Activated naive CD4-positive, alpha-beta T cell treated with anti-CD3 and anti-CD28 coated beads, Interleukin-2, amount 50 U/mL, for 72 hours (primary cell): ENCODE measurements around the gene CDC42EP3. TPM values are rescaled to one million over a fixed set of nuclear protein-coding genes. Genes with fewer than 3 reads are reported as not detected.

Experiments used
- ATAC-seq, 2 donors: fragments of 150-1000 bp; cut with Tn5 transposase; 2 replicates each; pipeline ENCODE4 v1.10.0; 2021; ENCODE audit warnings: mild to moderate bottlenecking in 2 of 2, moderate library complexity in 2 of 2
- DNase-seq, 2 donors: peaks; one replicate each; pipeline ENCODE4 v3.0.0; 2021 to 2022; ENCODE audit warnings: low spot score in 2 of 2
- H3K27ac Mint-ChIP-seq, 2 donors: one replicate each; pipeline ENCODE4 v1.8.0; 2022; ENCODE audit warnings: mild to moderate bottlenecking in 2 of 2, mixed read lengths in 2 of 2
- H3K36me3 Mint-ChIP-seq, 2 donors: one replicate each; pipeline ENCODE4 v1.8.0; 2022; ENCODE audit warnings: mixed read lengths in 2 of 2
- H3K9me3 Mint-ChIP-seq, 2 donors: one replicate each; pipeline ENCODE4 v1.8.0; 2022; ENCODE audit warnings: mixed read lengths in 2 of 2
- total RNA-seq, 2 donors: library from RNA; stranded (reverse); gene quantifications; one replicate each; pipeline ENCODE4 v1.2.3, GENCODE V29; 2022

CDC42EP3 gene
- total RNA-seq, 2 donors from 2014 or later = 11.1 to 12.5 TPM

- peak overlapping the region in 1 of 2 donors; percentile 61 for H3K27ac Mint-ChIP-seq
- DNase-seq (no peak), ATAC-seq (peak in 1 of 2 donors; percentile 29)
- peaks cover 0 to 11% of the 10 kb centered on the region in 2 donors for H3K9me3 Mint-ChIP-seq
- H3K36me3 Mint-ChIP-seq = peaks cover 14 to 25% of the 10 kb centered on the region in 2 donors
Observed at GRCh38 chr2:37652199-37652640, 19.2 kb downstream of the CDC42EP3 start.

GRCh38 chr2:37650548-37651093 is 20.8 kb downstream of the CDC42EP3 start:
- H3K36me3 Mint-ChIP-seq = peaks cover 20 to 37% of the 10 kb centered on the region in 2 donors
- H3K9me3 Mint-ChIP-seq = peaks cover 0 to 12% of the 10 kb centered on the region in 2 donors
- ATAC-seq = no peak
- no peak for DNase-seq
- H3K27ac Mint-ChIP-seq = peak overlapping the region in 1 of 2 donors; percentile 23

DNA sequence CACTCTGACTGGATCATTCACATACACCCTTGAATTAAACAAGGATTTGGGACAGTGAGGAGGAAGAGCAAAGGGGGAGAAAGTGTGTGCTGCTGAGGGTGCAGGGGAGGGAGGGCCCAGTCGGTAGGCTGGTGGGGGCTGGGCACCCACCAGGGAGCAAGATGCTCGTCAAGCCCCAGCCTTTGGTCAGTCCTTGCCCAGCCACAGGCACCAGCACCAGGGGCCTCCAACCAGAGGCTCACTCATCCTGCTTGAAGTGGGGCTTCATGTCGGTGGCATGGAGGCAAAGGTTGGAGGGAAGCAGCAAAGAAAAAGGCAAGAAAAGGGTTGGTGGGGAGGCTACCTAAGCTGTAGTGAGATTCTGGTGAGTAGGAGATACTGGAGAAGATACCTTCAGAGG is 21.9 kb downstream of the CDC42EP3 start:
- ATAC-seq (no peak), DNase-seq (no peak)
- Mint-ChIP-seq H3K9me3 (peaks cover 0 to 12% of the 10 kb centered on the region in 2 donors), H3K36me3 (peaks cover 21 to 46% of the 10 kb centered on the region in 2 donors), H3K27ac (no peak overlapping the region)

GRCh38 chr2:37648331-37649011 is 23.0 kb downstream of the CDC42EP3 start:
- peaks cover 32 to 56% of the 10 kb centered on the region in 2 donors for H3K36me3 Mint-ChIP-seq
- peaks cover 2 to 14% of the 10 kb centered on the region in 2 donors for H3K9me3 Mint-ChIP-seq
- no peak for DNase-seq
- peak; percentile 71 to 85 for ATAC-seq
- H3K27ac Mint-ChIP-seq = peak overlapping the region; percentile 19 to 20

DNA sequence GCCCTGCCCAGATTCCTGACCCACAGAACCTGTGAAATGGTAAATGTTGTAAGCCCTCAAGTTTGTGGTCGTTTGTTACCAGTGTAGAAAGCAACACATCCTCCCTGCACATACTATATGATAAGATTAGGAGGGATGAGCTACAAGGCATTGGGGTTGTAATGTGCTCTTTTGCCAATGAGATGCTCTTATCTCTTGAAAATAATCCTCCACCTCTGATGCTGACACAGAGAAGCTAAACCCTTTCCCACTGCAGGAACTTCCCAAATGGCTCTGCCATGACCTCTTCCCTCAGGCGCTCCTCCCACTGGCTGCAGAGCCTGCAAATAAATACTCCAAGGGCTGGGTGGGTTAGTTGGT is 23.5 kb downstream of the CDC42EP3 start:
- Mint-ChIP-seq H3K36me3 (peaks cover 34 to 61% of the 10 kb centered on the region in 2 donors), H3K27ac (peak overlapping the region in 1 of 2 donors; percentile 31), H3K9me3 (peaks cover 3 to 17% of the 10 kb centered on the region in 2 donors)
- ATAC-seq (no peak), DNase-seq (no peak)

GRCh38 chr2:37645836-37646235 is 25.6 kb downstream of the CDC42EP3 start:
- Mint-ChIP-seq H3K27ac (peak overlapping the region in 1 of 2 donors; percentile 53), H3K36me3 (peaks cover 48 to 76% of the 10 kb centered on the region in 2 donors), H3K9me3 (peaks cover 3 to 17% of the 10 kb centered on the region in 2 donors)
- ATAC-seq (no peak), DNase-seq (no peak)

GRCh38 chr2:37645362-37645761 is 26.1 kb downstream of the CDC42EP3 start:
- DNase-seq = no peak
- ATAC-seq = peak in 1 of 2 donors; percentile 44

GRCh38 chr2:37644191-37644590 is 27.3 kb downstream of the CDC42EP3 start:
- H3K27ac Mint-ChIP-seq = no peak overlapping the region
- ATAC-seq (no peak), DNase-seq (no peak)
- peaks cover 3 to 17% of the 10 kb centered on the region in 2 donors for H3K9me3 Mint-ChIP-seq
- peaks cover 48 to 78% of the 10 kb centered on the region in 2 donors for H3K36me3 Mint-ChIP-seq

More at GRCh38 chr2:37645362-37645761, 26.1 kb downstream of the CDC42EP3 start:
- Mint-ChIP-seq H3K36me3 (peaks cover 48 to 78% of the 10 kb centered on the region in 2 donors), H3K27ac (peak overlapping the region in 1 of 2 donors; percentile 53), H3K9me3 (peaks cover 3 to 17% of the 10 kb centered on the region in 2 donors)

GRCh38 chr2:37643730-37644078 is 27.7 kb downstream of the CDC42EP3 start:
- peaks cover 3 to 17% of the 10 kb centered on the region in 2 donors for H3K9me3 Mint-ChIP-seq
- H3K36me3 Mint-ChIP-seq = peaks cover 47 to 74% of the 10 kb centered on the region in 2 donors
- no peak for ATAC-seq
- no peak overlapping the region for H3K27ac Mint-ChIP-seq
- no peak for DNase-seq

GRCh38 chr2:37642907-37643729 is 28.3 kb downstream of the CDC42EP3 start:
- peaks cover 3 to 14% of the 10 kb centered on the region in 2 donors for H3K9me3 Mint-ChIP-seq
- DNase-seq (no peak), ATAC-seq (no peak)
- H3K27ac Mint-ChIP-seq = peak overlapping the region in 1 of 2 donors; percentile 28
- H3K36me3 Mint-ChIP-seq = peaks cover 41 to 68% of the 10 kb centered on the region in 2 donors

DNA sequence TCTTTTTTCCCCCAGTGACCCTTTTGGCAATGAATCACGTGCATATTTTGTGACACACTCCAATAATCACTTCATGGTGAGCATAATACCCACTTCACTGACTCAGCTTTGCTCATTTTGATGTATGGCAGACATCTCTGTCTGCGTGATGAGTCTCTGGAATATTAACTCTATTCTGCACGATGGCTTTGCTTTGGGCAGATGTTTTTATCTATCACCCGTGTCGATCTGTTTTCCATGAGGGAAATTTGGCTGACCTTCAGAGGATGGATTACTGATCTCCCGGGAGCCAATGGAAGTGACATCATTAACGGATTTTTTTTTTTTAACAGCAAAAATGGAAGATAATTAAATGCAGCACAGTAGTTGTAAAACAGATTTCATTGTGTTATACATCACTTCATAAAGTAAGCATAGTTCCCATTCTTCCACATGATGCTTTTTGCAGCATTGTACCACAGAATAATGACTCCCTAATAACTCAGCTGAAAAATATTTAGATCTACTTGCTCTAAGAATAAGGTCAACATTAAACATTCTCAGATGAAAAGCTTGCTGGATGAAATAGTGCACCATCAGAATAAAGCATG is 29.8 kb downstream of the CDC42EP3 start:
- peaks cover 39 to 54% of the 10 kb centered on the region in 2 donors for H3K36me3 Mint-ChIP-seq
- H3K9me3 Mint-ChIP-seq = peaks cover 3 to 5% of the 10 kb centered on the region in 2 donors
- no peak for ATAC-seq

GRCh38 chr2:37639631-37640030 is 31.8 kb downstream of the CDC42EP3 start:
- peaks cover 3 to 6% of the 10 kb centered on the region in 2 donors for H3K9me3 Mint-ChIP-seq
- H3K27ac Mint-ChIP-seq = no peak overlapping the region
- ATAC-seq (no peak), DNase-seq (no peak)
- peaks cover 34 to 40% of the 10 kb centered on the region in 2 donors for H3K36me3 Mint-ChIP-seq

More for the DNA sequence above, 29.8 kb downstream of the CDC42EP3 start:
- DNase-seq = no peak
- H3K27ac Mint-ChIP-seq = no peak overlapping the region

DNA sequence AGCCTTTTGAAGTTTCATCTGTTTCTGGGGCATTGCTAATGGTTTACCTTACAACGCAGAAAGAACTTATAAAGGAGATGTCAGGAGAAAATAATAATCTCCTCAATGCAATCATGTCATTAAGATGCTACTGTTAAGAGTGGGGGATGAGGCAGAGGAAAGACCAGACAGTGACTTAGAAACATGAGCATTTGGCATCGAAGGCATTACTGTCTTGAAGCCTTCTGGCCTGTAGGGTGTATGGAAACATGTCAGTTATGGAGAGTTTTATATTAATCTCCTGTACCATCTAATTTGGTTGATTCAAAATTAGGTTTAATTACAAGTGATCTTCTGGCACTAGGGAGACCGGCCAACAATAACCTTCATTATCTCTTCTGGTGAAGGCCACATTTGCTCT is 32.5 kb downstream of the CDC42EP3 start:
- Mint-ChIP-seq H3K36me3 (peaks cover 28 to 39% of the 10 kb centered on the region in 2 donors), H3K9me3 (peaks cover 3 to 9% of the 10 kb centered on the region in 2 donors), H3K27ac (no peak overlapping the region)
- ATAC-seq (no peak), DNase-seq (no peak)

GRCh38 chr2:37637985-37638384 is 33.5 kb downstream of the CDC42EP3 start:
- peaks cover 18 to 29% of the 10 kb centered on the region in 2 donors for H3K36me3 Mint-ChIP-seq
- no peak for DNase-seq
- ATAC-seq = no peak
- H3K27ac Mint-ChIP-seq = no peak overlapping the region
- H3K9me3 Mint-ChIP-seq = peaks cover 0 to 5% of the 10 kb centered on the region in 2 donors

- no peak for ATAC-seq
- peaks cover 12 to 23% of the 10 kb centered on the region in 2 donors for H3K36me3 Mint-ChIP-seq
Observed at GRCh38 chr2:37637190-37637860, 34.1 kb downstream of the CDC42EP3 start.

More at GRCh38 chr2:37637190-37637860, 34.1 kb downstream of the CDC42EP3 start:
- no peak for DNase-seq
- H3K27ac Mint-ChIP-seq = peak overlapping the region in 1 of 2 donors; percentile 88
- H3K9me3 Mint-ChIP-seq = peaks cover 0 to 7% of the 10 kb centered on the region in 2 donors
